Right cardiac atrium (tissue), 5 donors: ENCODE measurements around the gene CDH12. TPM values are rescaled to one million over a fixed set of nuclear protein-coding genes. Genes with fewer than 3 reads are reported as not detected.
"Not testable (repeated sequence)": the region's sequence is repeated elsewhere in the genome, so short reads cannot be mapped to it uniquely, and the experiment has no call there.

Experiments
- ATAC-seq, 2 donors: fragments of 200-7000 bp; cut with Tn5 transposase; one replicate each; pipeline versions ENCODE4 v1.8.0 to v1.9.1; 2020; ENCODE audit warnings: moderate library complexity in 2 of 2, mild to moderate bottlenecking in 1 of 2
- DNase-seq, 3 donors: peaks; one replicate each; pipeline ENCODE4 v3.0.0-alpha.2; 2020
- H3K27ac ChIP-seq: one replicate; pipeline ENCODE4 v1.5.1; 2013; ENCODE audit warnings: mild to moderate bottlenecking, low read length, control low read depth, moderate library complexity
- H3K27me3 ChIP-seq: one replicate; pipeline ENCODE4 v1.6.1; 2013; ENCODE audit not compliant: control insufficient read depth, insufficient read depth
- H3K4me1 ChIP-seq: one replicate; pipeline ENCODE4 v1.6.1; 2013; ENCODE audit warnings: low read length; ENCODE audit not compliant: control insufficient read depth, insufficient read depth
- H3K4me3 ChIP-seq: one replicate; pipeline ENCODE4 v1.5.1; 2013; ENCODE audit warnings: low read length, control low read depth
- H3K9me3 ChIP-seq: one replicate; pipeline ENCODE4 v1.6.1; 2013; ENCODE audit warnings: low read length; ENCODE audit not compliant: control insufficient read depth
- WGBS: extraction: QIAGEN DNeasy Blood & Tissue Kit; methylation state at CpG from one replicate; pipeline ENCODE4 v1.1.7; 2013; 5-methylcytosine and 5-hydroxymethylcytosine counted together
- intact Hi-C, 4 donors: fragments of 100-400 bp; cut with DNase I; formaldehyde crosslinking; loops; one replicate each; pipeline versions ENCODE4 v1.11.0 to v1.14.0; 2022 to 2023
- polyA plus RNA-seq: library from polyadenylated mRNA; stranded (reverse); fragments of 200-250 nt; gene quantifications from one replicate; pipeline ENCODE4 v1.2.3, GENCODE V29; 2013
- total RNA-seq, 4 donors: library from RNA; stranded (reverse); fragmentation: NEBNext Ultra II Directional; extraction: Animal tissue kit (Norgen Biotek cat#: 25700); gene quantifications; one replicate each; pipeline ENCODE4 v1.2.1, GENCODE V29; 2021
- donor health status: healthy with polysubstance abuse.
- donor health status: DM: no; HTN: yes; CAD: no.
- donor health status: DM: no; HTN: no; CAD: no.
- donor health status: DM: no; HTN: yes; CAD: no; lungs with severe emphysema.
- donor health status: DM: yes; HTN: yes; CAD: no.

Gene CDH12
- total and polyA plus RNA-seq, 5 donors: not detected

- Histone ChIP-seq H3K4me3 (no peak overlapping the region), H3K4me1 (no peaks in the 10 kb centered on the region), H3K27ac (no peak overlapping the region), H3K9me3 (no peaks in the 10 kb centered on the region), H3K27me3 (no peaks in the 10 kb centered on the region)
- WGBS: 74% methylated on average over 4 of the region's 4 CpGs
- no peak for DNase-seq
- intact Hi-C loops: no loop called here
- ATAC-seq: no peak
Observed at GRCh38 chr5:22352493-22352892, 500.7 kb downstream of the CDH12 start.

- H3K9me3 ChIP-seq: no peaks in the 10 kb centered on the region
- H3K27ac ChIP-seq: no peak overlapping the region
- H3K27me3 ChIP-seq: no peaks in the 10 kb centered on the region
- no peak overlapping the region for H3K4me3 ChIP-seq
- intact Hi-C loops: no loop called here
- DNase-seq (no peak), ATAC-seq (no peak)
- WGBS: 40% methylated on average over 2 of the region's 2 CpGs
- no peaks in the 10 kb centered on the region for H3K4me1 ChIP-seq
Observed at GRCh38 chr5:22351178-22351577, 502.0 kb downstream of the CDH12 start.

GRCh38 chr5:22348027-22348426 is 505.1 kb downstream of the CDH12 start:
- Histone ChIP-seq H3K9me3 (no peaks in the 10 kb centered on the region), H3K4me1 (no peaks in the 10 kb centered on the region), H3K27me3 (no peaks in the 10 kb centered on the region), H3K4me3 (no peak overlapping the region), H3K27ac (no peak overlapping the region)
- intact Hi-C loops: no loop called here
- DNase-seq (no peak), ATAC-seq (no peak)
- WGBS: 56% methylated on average over 6 of the region's 6 CpGs

- intact Hi-C loops: no loop called here
- WGBS: 54% methylated on average over 2 of the region's 2 CpGs
- no peaks in the 10 kb centered on the region for H3K27me3 ChIP-seq
- no peak for DNase-seq
- H3K9me3 ChIP-seq: no peaks in the 10 kb centered on the region
- no peak overlapping the region for H3K4me3 ChIP-seq
- no peak overlapping the region for H3K27ac ChIP-seq
- H3K4me1 ChIP-seq: no peaks in the 10 kb centered on the region
- no peak for ATAC-seq
Observed at GRCh38 chr5:22344000-22344399, 509.1 kb downstream of the CDH12 start.

- no peak overlapping the region for H3K27ac ChIP-seq
- intact Hi-C loops: no loop called here
- WGBS: 76% methylated on average over 2 of the region's 2 CpGs
- H3K9me3 ChIP-seq: no peaks in the 10 kb centered on the region
- ATAC-seq (no peak), DNase-seq (no peak)
- H3K4me3 ChIP-seq: no peak overlapping the region
- no peaks in the 10 kb centered on the region for H3K4me1 ChIP-seq
- no peaks in the 10 kb centered on the region for H3K27me3 ChIP-seq
Observed at GRCh38 chr5:22341406-22341805, 511.7 kb downstream of the CDH12 start.

GRCh38 chr5:22332949-22333348 is 520.2 kb downstream of the CDH12 start:
- H3K4me3 ChIP-seq, H3K9me3 ChIP-seq, H3K27me3 ChIP-seq, DNase-seq, H3K4me1 ChIP-seq, H3K27ac ChIP-seq, ATAC-seq, intact Hi-C loops: not testable (repeated sequence)
- WGBS: 77% methylated on average over 3 of the region's 3 CpGs

GRCh38 chr5:22329683-22330082 is 523.5 kb downstream of the CDH12 start:
- Histone ChIP-seq H3K27ac (no peak overlapping the region), H3K9me3 (no peaks in the 10 kb centered on the region), H3K4me1 (no peaks in the 10 kb centered on the region), H3K27me3 (no peaks in the 10 kb centered on the region), H3K4me3 (no peak overlapping the region)
- DNase-seq (peak in 1 of 3 donors; percentile 63), ATAC-seq (peak; percentile 32 to 85)
- intact Hi-C loops: no loop called here
- WGBS: 57% methylated on average over 1 of the region's 1 CpG

- peaks cover 2% of the 10 kb centered on the region for H3K9me3 ChIP-seq
- no peak overlapping the region for H3K27ac ChIP-seq
- 28% methylated on average over 1 of the region's 1 CpG for WGBS
- DNase-seq (no peak), ATAC-seq (no peak)
- intact Hi-C loops: no loop called here
- H3K4me3 ChIP-seq: no peak overlapping the region
- no peaks in the 10 kb centered on the region for H3K4me1 ChIP-seq
- no peaks in the 10 kb centered on the region for H3K27me3 ChIP-seq
Observed at GRCh38 chr5:22319798-22320197, 533.3 kb downstream of the CDH12 start.

GRCh38 chr5:22316294-22316693 is 536.9 kb downstream of the CDH12 start:
- H3K9me3 ChIP-seq: peaks cover 2% of the 10 kb centered on the region
- intact Hi-C loops: no loop called here
- ATAC-seq (no peak), DNase-seq (no peak)
- H3K27ac ChIP-seq: no peak overlapping the region
- no peak overlapping the region for H3K4me3 ChIP-seq
- H3K27me3 ChIP-seq: no peaks in the 10 kb centered on the region
- H3K4me1 ChIP-seq: no peaks in the 10 kb centered on the region

GRCh38 chr5:22315052-22315451 is 538.1 kb downstream of the CDH12 start:
- not testable (repeated sequence) for H3K27me3 ChIP-seq
- 89% methylated on average over 15 of the region's 15 CpGs for WGBS

GRCh38 chr5:22314548-22314947 is 538.6 kb downstream of the CDH12 start:
- Histone ChIP-seq H3K27ac (no peak overlapping the region), H3K4me3 (no peak overlapping the region), H3K4me1 (no peaks in the 10 kb centered on the region), H3K9me3 (no peaks in the 10 kb centered on the region), H3K27me3 (no peaks in the 10 kb centered on the region)
- intact Hi-C loops: no loop called here
- WGBS: 86% methylated on average over 6 of the region's 6 CpGs
- ATAC-seq (no peak), DNase-seq (no peak)

More at GRCh38 chr5:22315052-22315451, 538.1 kb downstream of the CDH12 start:
- H3K4me3 ChIP-seq, H3K9me3 ChIP-seq, DNase-seq, ATAC-seq, intact Hi-C loops, H3K4me1 ChIP-seq, H3K27ac ChIP-seq: not testable (repeated sequence)

- Histone ChIP-seq H3K4me1 (no peaks in the 10 kb centered on the region), H3K27me3 (no peaks in the 10 kb centered on the region), H3K9me3 (no peaks in the 10 kb centered on the region), H3K27ac (no peak overlapping the region), H3K4me3 (no peak overlapping the region)
- no peak for DNase-seq
- ATAC-seq: no peak
- whole genome bisulfite sequencing: 57% methylated on average over 2 of the region's 2 CpGs
- intact Hi-C loops: no loop called here
Observed at GRCh38 chr5:22306011-22306410, 547.1 kb downstream of the CDH12 start.
